ENCODE measurements around the gene CAPS.
A peak's percentile ranks its signal among the peaks of the same experiment; 100 is the strongest.
"Not testable (repeated sequence)": the region's sequence is repeated elsewhere in the genome, so short reads cannot be mapped to it uniquely, and the experiment has no call there.

Gene CAPS

GRCh38 chr19:5913739-5914357 is at the start of gene CAPS:
Gene CAPS (plus strand): TSS chr19:5914254. CDS start chr19:5914407, 153 bp downstream.
- no peak for DNase-seq

- DNase-seq: no peak
Measured at GRCh38 chr19:5864725-5865486, 49.1 kb upstream of the CAPS start.

GRCh38 chr19:5865772-5866171 is 48.3 kb upstream of the CAPS start:
- DNase-seq: no peak

GRCh38 chr19:5867201-5868136 is 46.6 kb upstream of the CAPS start:
- no peak for DNase-seq

DNA sequence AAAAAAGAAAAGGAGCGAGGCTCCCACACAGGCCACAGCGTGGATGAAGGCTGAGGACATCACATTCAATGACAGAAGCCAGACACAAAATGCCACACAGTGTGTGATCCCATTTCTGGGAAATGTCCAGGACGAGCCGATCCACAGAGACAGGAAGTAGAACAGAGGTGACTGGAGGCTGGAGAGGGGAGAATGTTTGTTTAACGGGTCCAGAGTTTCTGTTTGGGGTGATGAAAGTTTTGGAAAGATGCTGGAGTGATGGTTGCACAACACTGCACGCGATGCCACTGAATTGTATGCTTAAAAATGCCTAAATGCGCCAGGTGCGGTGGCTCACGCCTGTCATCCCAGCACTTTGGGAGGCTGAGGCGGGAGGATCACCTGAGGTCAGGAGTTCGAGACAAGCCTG is 43.1 kb upstream of the CAPS start:
- peak; percentile 2 for DNase-seq

DNA sequence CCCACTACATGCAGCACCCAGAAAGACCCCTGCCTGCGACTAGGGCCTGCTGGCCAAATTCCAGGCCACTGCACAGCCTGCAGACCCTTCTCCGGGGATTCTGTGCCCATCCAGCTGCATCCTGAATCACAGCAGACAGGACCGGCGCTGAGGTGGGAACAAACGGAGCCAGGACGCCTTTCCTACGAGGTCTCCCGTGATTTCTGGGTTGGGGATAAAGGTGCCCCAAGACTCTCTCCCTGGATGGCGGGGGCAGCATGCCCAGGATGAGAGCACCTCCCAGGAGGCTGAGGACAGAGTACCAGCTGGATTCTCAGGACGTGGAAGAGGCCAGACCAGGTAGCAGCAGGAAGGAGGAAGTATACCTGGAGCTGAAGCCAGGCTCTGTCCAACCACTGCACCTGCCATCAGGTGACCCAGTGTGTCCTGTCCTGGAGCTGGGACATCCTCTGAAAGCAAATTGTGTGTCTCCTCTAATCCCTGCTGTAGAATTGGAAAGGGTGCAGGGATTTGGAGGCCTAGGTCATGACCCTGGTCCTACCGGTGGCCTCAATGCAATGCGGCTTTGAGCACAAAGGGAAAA is 40.3 kb upstream of the CAPS start:
- no peak for DNase-seq

DNA sequence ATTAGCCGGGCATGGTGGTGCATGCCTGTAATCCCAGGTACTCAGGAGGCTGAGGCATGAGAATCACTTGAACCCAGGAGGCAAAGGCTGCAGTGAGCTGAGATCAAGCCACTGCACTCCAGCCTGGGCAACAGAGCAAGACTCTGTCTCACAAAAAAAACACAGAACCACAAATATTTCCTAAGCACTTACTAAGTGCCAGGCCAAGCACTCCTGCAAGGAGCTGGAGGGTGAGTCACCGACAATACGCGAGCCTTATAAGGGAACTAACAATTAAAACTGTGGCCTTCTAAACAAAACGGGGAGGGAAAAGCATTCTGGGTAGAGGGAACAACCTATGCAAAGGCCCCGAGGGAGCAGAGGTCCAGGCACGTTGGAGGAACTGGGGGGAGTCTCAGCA is 39.6 kb upstream of the CAPS start:
- DNase-seq: not testable (repeated sequence)

- DNase-seq: no peak
Measured at GRCh38 chr19:5877427-5877826, 36.6 kb upstream of the CAPS start.

GRCh38 chr19:5877882-5878281 is 36.2 kb upstream of the CAPS start:
- DNase-seq: no peak

DNA sequence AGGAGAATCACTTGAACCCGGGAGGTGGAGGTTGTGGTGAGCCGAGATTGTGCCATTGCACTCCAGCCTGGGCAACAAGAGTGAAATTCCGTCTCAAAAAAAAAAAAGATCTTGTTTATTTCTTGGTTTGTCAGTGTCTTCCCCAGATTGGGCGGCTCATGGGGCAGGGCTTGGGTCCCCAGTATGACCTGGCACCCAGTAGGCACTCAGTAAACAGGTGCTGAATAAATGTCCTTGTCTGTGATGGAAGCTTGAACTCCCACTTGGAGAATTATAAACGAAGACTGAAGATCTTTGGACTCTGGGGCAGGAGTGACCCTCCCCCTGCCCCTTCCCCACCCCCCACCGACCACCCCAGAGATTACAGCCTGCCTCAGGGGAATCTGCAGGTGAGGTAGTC is 33.9 kb upstream of the CAPS start:
- DNase-seq: no peak

GRCh38 chr19:5880604-5881078 is 33.4 kb upstream of the CAPS start:
- no peak for DNase-seq

GRCh38 chr19:5881543-5882299 is 32.3 kb upstream of the CAPS start:
- DNase-seq: no peak

DNA sequence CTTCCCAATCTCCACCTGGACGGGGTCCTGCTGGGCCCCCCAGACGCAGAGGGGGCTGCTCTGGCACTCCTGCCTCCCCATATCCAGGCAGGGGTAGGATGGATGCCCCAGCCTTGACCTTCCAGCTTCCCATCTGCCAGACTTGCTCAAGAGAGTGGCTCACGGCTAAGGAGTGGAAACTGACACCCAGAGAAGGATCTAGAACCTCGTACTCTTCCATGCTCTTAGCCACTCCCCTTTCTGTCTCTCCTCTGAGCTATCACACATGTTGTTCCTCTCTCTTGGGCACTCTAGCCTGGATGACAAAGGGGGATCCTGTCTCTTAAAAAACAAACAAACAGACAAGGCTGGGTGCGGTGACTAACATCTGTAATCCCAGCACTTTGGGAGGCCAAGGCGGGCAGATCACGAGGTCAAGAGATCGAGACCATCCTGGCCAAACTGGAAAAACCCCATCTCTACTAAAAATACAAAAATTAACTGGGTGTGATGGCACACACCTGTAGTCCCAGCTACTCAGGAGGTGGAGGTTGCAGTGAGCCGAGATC is 31.6 kb upstream of the CAPS start:
- DNase-seq: no peak

GRCh38 chr19:5883157-5883873 is 30.7 kb upstream of the CAPS start:
- DNase-seq: not testable (repeated sequence)

- DNase-seq: not testable (repeated sequence)
Measured at GRCh38 chr19:5884065-5884811, 29.8 kb upstream of the CAPS start.

GRCh38 chr19:5889288-5889971 is 24.6 kb upstream of the CAPS start:
- DNase-seq: no peak

DNA sequence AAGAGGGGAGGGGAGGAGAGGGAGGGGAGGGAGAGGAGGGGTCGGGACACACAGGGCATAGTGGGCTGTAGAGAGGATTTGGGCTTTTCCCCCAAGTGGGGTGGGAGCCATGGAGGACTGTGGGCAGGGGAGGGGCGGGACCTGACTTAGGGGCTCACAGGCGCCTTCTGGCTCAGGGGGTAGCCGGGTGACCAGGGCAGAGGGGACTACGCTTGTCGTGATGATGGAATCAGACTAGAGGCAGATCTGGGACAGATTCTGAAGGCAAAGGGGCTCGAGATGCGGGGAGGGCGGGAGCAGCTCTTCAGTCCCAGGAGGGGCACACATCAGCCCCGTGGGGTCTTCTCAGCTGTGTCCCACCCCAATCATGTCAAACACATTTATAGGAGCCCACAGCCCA is 24.0 kb upstream of the CAPS start:
- no peak for DNase-seq

GRCh38 chr19:5891572-5891937 is 22.5 kb upstream of the CAPS start:
- DNase-seq: no peak

DNA sequence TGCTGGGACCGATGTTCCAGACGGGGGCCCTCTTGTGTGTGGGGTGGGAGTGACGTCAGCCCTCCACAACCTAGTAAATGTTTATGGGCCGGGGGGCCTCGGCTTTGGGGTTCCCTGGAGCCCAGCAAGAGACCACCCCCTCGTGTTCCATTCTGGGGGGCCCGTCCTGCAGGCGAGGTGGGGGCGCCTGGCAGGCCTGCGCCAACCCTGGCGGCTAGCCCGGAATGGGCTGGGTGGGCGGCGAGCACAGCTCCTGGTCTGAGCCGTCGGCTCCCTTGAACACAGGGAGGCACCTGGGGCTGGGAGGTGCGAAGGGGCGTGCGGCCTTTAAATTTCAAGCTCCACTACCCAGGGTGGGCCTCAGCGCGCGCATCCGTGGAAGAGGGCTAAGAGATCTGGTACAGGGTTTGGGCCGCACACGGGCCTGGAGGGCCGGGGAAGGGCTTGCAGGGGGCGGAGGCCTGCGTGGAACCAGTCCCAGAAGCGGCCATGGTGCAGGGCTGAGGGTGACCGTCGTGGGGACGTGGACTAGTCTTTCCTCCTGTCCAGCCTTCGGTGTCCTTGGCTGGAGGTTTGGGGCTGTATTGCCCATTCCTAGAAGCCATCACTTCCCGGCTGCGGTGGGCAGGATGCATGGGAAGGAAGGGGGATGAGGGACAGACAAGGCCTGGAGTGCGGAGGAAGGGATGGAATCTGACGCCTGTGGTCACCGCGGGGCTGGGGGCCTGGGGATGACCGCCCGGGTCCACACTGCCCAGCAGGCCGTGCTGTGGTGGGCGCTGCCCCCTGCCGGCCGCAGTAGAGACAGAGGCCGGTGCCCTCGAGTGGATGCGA is 21.9 kb upstream of the CAPS start:
- peak; percentile 20 for DNase-seq
